DND-41 (cell line): ENCODE results near the gene POLR3A.

Source experiments
- ATAC-seq: fragments of 200-7000 bp; cut with Tn5 transposase; 3 replicates; pipeline ENCODE4 v1.9.1; 2021; ENCODE audit warnings: low read depth; ENCODE audit not compliant: insufficient read depth
- DNase-seq: peaks from one replicate; pipeline ENCODE4 v3.0.0-alpha.2; 2020
- H2AFZ ChIP-seq: 2 replicates; pipeline ENCODE4 v1.6.0; 2012; ENCODE audit warnings: low read depth, low read length
- H3K27ac ChIP-seq: 2 replicates; pipeline ENCODE4 v1.5.1; 2012; ENCODE audit warnings: low read length, inconsistent platforms
- H3K27me3 ChIP-seq: fragments of 200-600 bp; sonication (generic); 2 replicates; pipeline ENCODE4 v1.6.0; 2012; ENCODE audit warnings: low read length, mild to moderate bottlenecking, inconsistent platforms; ENCODE audit not compliant: insufficient read depth, poor library complexity
- H3K36me3 ChIP-seq: 2 replicates; pipeline ENCODE4 v1.5.1; 2012; ENCODE audit warnings: low read length, inconsistent platforms; ENCODE audit not compliant: insufficient read depth
- H3K4me1 ChIP-seq: 2 replicates; pipeline ENCODE4 v1.5.1; 2012; ENCODE audit warnings: mild to moderate bottlenecking, low read length; ENCODE audit not compliant: insufficient read depth
- H3K4me2 ChIP-seq: 2 replicates; pipeline ENCODE4 v1.6.0; 2012; ENCODE audit warnings: mild to moderate bottlenecking, moderate library complexity, low read length, inconsistent platforms; ENCODE audit not compliant: insufficient read depth
- H3K4me3 ChIP-seq, 2 experiments: fragments of 200-600 bp in 1 of 2; shearing (Covaris generic) in 1 of 2; 2 replicates each; pipeline ENCODE4 v1.5.1; 2012 to 2016; ENCODE audit warnings: inconsistent platforms in 2 of 2, low read length in 2 of 2, mild to moderate bottlenecking in 2 of 2, low read depth in 1 of 2, moderate library complexity in 1 of 2
- H3K79me2 ChIP-seq: 2 replicates; pipeline ENCODE4 v1.6.0; 2012; ENCODE audit warnings: low read length, inconsistent platforms; ENCODE audit not compliant: insufficient read depth
- H3K9ac ChIP-seq: 2 replicates; pipeline ENCODE4 v1.6.0; 2012; ENCODE audit warnings: low read depth, mild to moderate bottlenecking, inconsistent platforms, low read length, moderate library complexity
- H3K9me3 ChIP-seq: 2 replicates; pipeline ENCODE4 v1.5.1; 2012; ENCODE audit warnings: low read length, moderate library complexity, mild to moderate bottlenecking, inconsistent platforms; ENCODE audit not compliant: insufficient read depth, severe bottlenecking
- H4K20me1 ChIP-seq: 2 replicates; pipeline ENCODE4 v1.6.0; 2012; ENCODE audit warnings: low read length; ENCODE audit not compliant: insufficient read depth
- CTCF ChIP-seq: IDR thresholded peaks from 2 replicates; pipeline ENCODE4 v1.5.1; 2012; ENCODE audit warnings: borderline replicate concordance, low read length, moderate library complexity, mild to moderate bottlenecking; ENCODE audit not compliant: poor library complexity, severe bottlenecking; ENCODE audit errors: extremely low read depth
- EZH2 ChIP-seq: IDR thresholded peaks from 3 replicates; pipeline ENCODE4 v1.6.1; 2012; ENCODE audit warnings: borderline replicate concordance, low read depth, mild to moderate bottlenecking, moderate library complexity, low read length, inconsistent platforms; ENCODE audit not compliant: severe bottlenecking

The POLR3A gene

GRCh38 chr10:78019264-78019663 lies 10.1 kb downstream of the POLR3A start:
- no peaks in the 10 kb centered on the region for H3K79me2 ChIP-seq
- H3K9ac ChIP-seq: no peak overlapping the region
- ATAC-seq (no peak), DNase-seq (no peak)
- H3K27ac ChIP-seq: no peak overlapping the region
- no peak for TF ChIP-seq EZH2
- no peak overlapping the region for H3K4me2 ChIP-seq
- H3K36me3 ChIP-seq: peaks cover 88% of the 10 kb centered on the region
- H3K9me3 ChIP-seq: no peaks in the 10 kb centered on the region
- no peaks in the 10 kb centered on the region for H4K20me1 ChIP-seq
- H3K27me3 ChIP-seq: no peaks in the 10 kb centered on the region
- H3K4me3 ChIP-seq: no peak overlapping the region
- no peaks in the 10 kb centered on the region for H3K4me1 ChIP-seq
- H2AFZ ChIP-seq: no peak overlapping the region

- Histone ChIP-seq H3K4me2 (no peak overlapping the region), H3K79me2 (no peaks in the 10 kb centered on the region), H3K27me3 (no peaks in the 10 kb centered on the region), H3K9me3 (no peaks in the 10 kb centered on the region), H3K4me3 (no peak overlapping the region), H3K27ac (no peak overlapping the region), H3K36me3 (peaks cover 87% of the 10 kb centered on the region), H2AFZ (no peak overlapping the region), H3K4me1 (no peaks in the 10 kb centered on the region), H4K20me1 (no peaks in the 10 kb centered on the region), H3K9ac (no peak overlapping the region)
- ATAC-seq: no peak
- TF ChIP-seq EZH2: no peak
- no peak for TF ChIP-seq CTCF
- DNase-seq: no peak
Observed at GRCh38 chr10:78017856-78018255, 11.5 kb downstream of the POLR3A start.

- no peak for DNase-seq
- Histone ChIP-seq H3K9ac (no peak overlapping the region), H2AFZ (no peak overlapping the region), H3K4me3 (no peak overlapping the region), H3K4me2 (no peak overlapping the region), H3K36me3 (peaks cover 88% of the 10 kb centered on the region), H4K20me1 (no peaks in the 10 kb centered on the region), H3K4me1 (no peaks in the 10 kb centered on the region), H3K27ac (no peak overlapping the region), H3K27me3 (no peaks in the 10 kb centered on the region), H3K79me2 (no peaks in the 10 kb centered on the region), H3K9me3 (no peaks in the 10 kb centered on the region)
- ATAC-seq: no peak
- no peak for TF ChIP-seq CTCF
- TF ChIP-seq EZH2: no peak
Observed at GRCh38 chr10:78015546-78015945, 13.8 kb downstream of the POLR3A start.

GRCh38 chr10:78013564-78013963 lies 15.8 kb downstream of the POLR3A start:
- H3K4me2 ChIP-seq: no peak overlapping the region
- no peak overlapping the region for H2AFZ ChIP-seq
- no peak for TF ChIP-seq EZH2
- no peak for TF ChIP-seq CTCF
- H3K36me3 ChIP-seq: peaks cover 92% of the 10 kb centered on the region
- ATAC-seq: no peak
- no peak overlapping the region for H3K27ac ChIP-seq
- no peak overlapping the region for H3K4me3 ChIP-seq
- H3K4me1 ChIP-seq: no peaks in the 10 kb centered on the region
- H3K9me3 ChIP-seq: no peaks in the 10 kb centered on the region
- DNase-seq: no peak
- H3K27me3 ChIP-seq: no peaks in the 10 kb centered on the region
- no peaks in the 10 kb centered on the region for H4K20me1 ChIP-seq
- no peaks in the 10 kb centered on the region for H3K79me2 ChIP-seq
- H3K9ac ChIP-seq: no peak overlapping the region
